AG04450 (cell line): ENCODE data around the gene COL20A1. TPM values are rescaled to one million over a fixed set of nuclear protein-coding genes. Genes with fewer than 3 reads are reported as not detected.

Experiments used
- CTCF ChIA-PET: fragments of 300-600, 350-600 bp; formaldehyde crosslinking; extraction: SDS; loops from one replicate; lab custom pipeline; 2022; ENCODE audit warnings: antibody characterized with exemption, inconsistent platforms; lab: Charles Lee
- POLR2A ChIA-PET: fragments of 350-600 bp; formaldehyde crosslinking; extraction: SDS; loops from one replicate; lab custom pipeline; 2021; ENCODE audit warnings: antibody characterized with exemption, inconsistent platforms; lab: Yijun Ruan, JAX
- DNase-seq: peaks from one replicate; pipeline ENCODE4 v3.0.0-alpha.2; 2011; ENCODE audit warnings: low read depth, low spot score
- H3K27ac ChIP-seq: one replicate; pipeline ENCODE4 v1.5.1; 2012; ENCODE audit warnings: low read depth, low read length, control low read depth
- H3K27me3 ChIP-seq: one replicate; pipeline ENCODE4 v1.6.0; 2012; ENCODE audit warnings: low read length; ENCODE audit not compliant: control insufficient read depth, insufficient read depth
- H3K4me3 ChIP-seq: 2 replicates; pipeline ENCODE4 v1.5.1; 2011; ENCODE audit warnings: mild to moderate bottlenecking, low read depth, low read length, control low read depth
- H3K9me3 ChIP-seq: 2 replicates; pipeline ENCODE4 v1.5.1; 2012; ENCODE audit warnings: low read length; ENCODE audit not compliant: control insufficient read depth, insufficient read depth
- polyA plus RNA-seq: library from polyadenylated mRNA; depleted of rRNA; stranded (reverse); fragments of >200 nt; gene quantifications from 2 replicates; pipeline ENCODE4 v1.2.3, GENCODE V29; 2011
- TF ChIP-seq, protein P1 (sequence below): IDR thresholded peaks from 2 replicates; pipeline ENCODE4 v1.5.1; 2011; ENCODE audit warnings: low read depth, low read length, control low read depth, inconsistent platforms

Gene COL20A1
- polyA plus RNA-seq, 1 experiment = not detected

GRCh38 chr20:63363981-63364561 is 71.1 kb downstream of the COL20A1 start:
- POLR2A ChIA-PET = no interaction called here
- H3K27me3 ChIP-seq = peaks cover 14% of the 10 kb centered on the region
- CTCF ChIA-PET = no interaction called here
- no peak overlapping the region for H3K4me3 ChIP-seq
- H3K27ac ChIP-seq = no peak overlapping the region
- TF ChIP-seq, protein P1, sequence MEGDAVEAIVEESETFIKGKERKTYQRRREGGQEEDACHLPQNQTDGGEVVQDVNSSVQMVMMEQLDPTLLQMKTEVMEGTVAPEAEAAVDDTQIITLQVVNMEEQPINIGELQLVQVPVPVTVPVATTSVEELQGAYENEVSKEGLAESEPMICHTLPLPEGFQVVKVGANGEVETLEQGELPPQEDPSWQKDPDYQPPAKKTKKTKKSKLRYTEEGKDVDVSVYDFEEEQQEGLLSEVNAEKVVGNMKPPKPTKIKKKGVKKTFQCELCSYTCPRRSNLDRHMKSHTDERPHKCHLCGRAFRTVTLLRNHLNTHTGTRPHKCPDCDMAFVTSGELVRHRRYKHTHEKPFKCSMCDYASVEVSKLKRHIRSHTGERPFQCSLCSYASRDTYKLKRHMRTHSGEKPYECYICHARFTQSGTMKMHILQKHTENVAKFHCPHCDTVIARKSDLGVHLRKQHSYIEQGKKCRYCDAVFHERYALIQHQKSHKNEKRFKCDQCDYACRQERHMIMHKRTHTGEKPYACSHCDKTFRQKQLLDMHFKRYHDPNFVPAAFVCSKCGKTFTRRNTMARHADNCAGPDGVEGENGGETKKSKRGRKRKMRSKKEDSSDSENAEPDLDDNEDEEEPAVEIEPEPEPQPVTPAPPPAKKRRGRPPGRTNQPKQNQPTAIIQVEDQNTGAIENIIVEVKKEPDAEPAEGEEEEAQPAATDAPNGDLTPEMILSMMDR = no peak
- no peak for DNase-seq
- H3K9me3 ChIP-seq = peaks cover 10% of the 10 kb centered on the region; the same call in 1 of the 2 replicates

DNA sequence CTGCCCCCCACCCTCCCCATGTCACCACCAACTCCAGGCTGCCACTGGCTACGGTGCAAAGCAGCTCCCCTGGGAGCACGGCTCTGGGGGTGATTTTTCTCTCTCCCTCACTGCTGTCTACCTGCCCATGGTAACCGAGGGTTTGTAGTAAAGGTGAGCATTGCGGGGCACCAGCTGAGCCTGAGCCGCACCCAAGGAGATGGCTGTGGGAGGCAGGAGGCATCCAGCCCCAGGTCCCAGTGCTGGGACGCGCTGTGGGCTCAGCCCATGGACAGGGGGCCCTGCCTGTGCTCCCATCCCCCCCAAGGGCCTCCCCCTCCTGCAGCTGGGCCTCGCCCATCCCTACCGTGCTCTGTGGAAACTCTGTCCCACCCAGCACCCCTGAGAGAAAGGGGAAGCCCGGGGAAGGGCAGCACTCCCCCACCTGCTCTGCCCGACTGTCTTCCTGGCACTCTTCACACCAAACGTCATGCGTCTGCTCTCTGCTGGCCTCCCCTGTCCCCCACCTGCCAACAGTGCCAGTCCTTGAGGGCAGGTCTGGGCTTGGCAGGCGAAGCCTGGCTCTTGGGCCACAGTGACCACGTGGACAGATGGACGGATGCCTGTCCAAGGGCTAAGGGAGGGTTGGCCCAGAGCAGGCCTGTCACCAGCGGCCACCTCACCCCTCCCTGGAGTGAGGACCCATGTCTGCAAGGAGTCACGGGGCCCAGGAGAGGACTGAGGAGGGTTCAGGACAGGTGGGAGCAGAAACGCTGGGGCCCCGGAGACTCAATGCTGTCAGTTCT is 72.0 kb downstream of the COL20A1 start:
- CTCF ChIA-PET = no interaction called here
- Histone ChIP-seq H3K4me3 (no peak overlapping the region), H3K27me3 (peaks cover 14% of the 10 kb centered on the region), H3K27ac (no peak overlapping the region), H3K9me3 (peaks cover 5% of the 10 kb centered on the region; the same call in 1 of the 2 replicates)
- no peak for DNase-seq
- POLR2A ChIA-PET = no interaction called here
- TF ChIP-seq, protein P1 = no peak

DNA sequence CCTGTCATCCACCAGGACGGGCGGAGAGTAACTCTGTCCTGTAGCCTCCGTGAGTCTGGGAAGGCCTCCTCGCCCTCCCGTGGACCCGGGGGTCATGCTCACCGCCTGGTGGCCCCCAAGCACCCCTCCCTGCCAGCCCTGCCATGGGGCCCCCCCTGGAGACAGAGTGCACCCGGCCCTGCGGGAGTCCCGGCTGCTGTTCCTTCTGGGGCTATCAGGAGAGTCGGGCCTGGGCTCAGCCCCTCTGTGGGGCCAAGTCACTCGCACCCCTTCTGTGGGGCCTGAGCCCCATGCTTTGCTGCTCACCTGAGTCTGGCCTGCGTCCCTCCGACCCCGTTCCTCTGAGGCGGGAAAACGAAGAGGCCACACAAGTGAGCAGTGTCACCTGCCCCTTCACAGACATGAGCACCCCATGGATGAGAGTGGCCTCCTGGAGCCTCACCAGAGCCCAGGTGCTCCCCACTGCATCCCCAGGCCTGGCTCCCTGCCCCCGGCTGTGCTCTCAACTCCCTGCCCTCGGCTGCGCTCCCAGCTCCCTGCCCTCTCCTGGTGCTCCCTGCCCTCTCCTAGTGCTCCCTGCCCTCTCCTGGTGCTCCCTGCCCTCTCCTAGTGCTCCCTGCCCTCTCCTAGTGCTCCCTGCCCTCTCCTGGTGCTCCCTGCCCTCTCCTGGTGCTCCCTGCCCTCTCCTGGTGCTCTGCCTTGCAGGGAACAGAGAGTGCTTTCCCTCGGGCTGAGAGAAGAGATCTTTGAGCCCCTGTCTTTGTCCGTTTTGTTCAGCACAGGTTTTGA is 72.8 kb downstream of the COL20A1 start:
- TF ChIP-seq, protein P1 = no peak
- Histone ChIP-seq H3K4me3 (no peak overlapping the region), H3K9me3 (peaks cover 5% of the 10 kb centered on the region; the same call in 1 of the 2 replicates), H3K27me3 (peaks cover 14% of the 10 kb centered on the region), H3K27ac (no peak overlapping the region)
- ChIA-PET CTCF (no interaction called here), POLR2A (no interaction called here)
- DNase-seq = no peak

- CTCF ChIA-PET = no interaction called here
- H3K4me3 ChIP-seq = no peak overlapping the region
- no peak overlapping the region for H3K27ac ChIP-seq
- POLR2A ChIA-PET = no interaction called here
- H3K27me3 ChIP-seq = peaks cover 18% of the 10 kb centered on the region
- TF ChIP-seq, protein P1 = no peak
- DNase-seq = no peak
- peaks cover 2% of the 10 kb centered on the region; the same call in 1 of the 2 replicates for H3K9me3 ChIP-seq
These were observed 73.7 kb downstream of the COL20A1 start for GRCh38 chr20:63366390-63367365.
